ENCODE measurements around the gene DHX35. TPM values are rescaled to one million over a fixed set of nuclear protein-coding genes. Genes with fewer than 3 reads are reported as not detected.

The DHX35 gene
- total RNA-seq, 1 donor from 2014 or later, result 9.5 TPM

DNA sequence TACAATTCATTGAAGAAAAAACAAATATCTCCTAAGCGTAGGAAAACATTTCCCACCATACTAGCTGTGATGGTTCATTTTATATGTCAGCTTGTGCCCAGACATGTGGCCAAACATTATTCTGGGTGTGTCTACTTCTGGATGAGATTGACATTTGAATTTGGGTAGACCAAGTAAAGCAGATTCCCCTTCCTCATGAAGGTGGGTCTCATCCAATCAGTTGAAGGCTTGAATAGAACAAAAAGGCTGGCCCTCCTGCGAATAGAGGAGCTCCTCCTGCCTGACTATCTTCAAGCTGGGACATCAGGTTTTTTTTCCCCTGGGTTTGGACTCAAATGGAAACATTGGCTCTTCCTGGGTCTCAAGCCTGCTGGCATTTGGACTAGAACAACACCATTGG lies 113.6 kb downstream of the DHX35 start:
- Mint-ChIP-seq H3K27me3 (peaks cover 28% of the 10 kb centered on the region), H3K4me1 (no peaks in the 10 kb centered on the region), H3K36me3 (ENCODE audit: low read depth) (no peaks in the 10 kb centered on the region), H3K9me3 (no peaks in the 10 kb centered on the region), H3K4me3 (no peak overlapping the region), H3K27ac (no peak overlapping the region)
- ATAC-seq (ENCODE audit: low read depth), result no peak
- CTCF ChIA-PET, result interaction anchor here (0.8 to 3.6 kb wide), 4 partner anchors 10 to 30 kb away, joined by 3 to 22 read pairs (median 4); no protein-coding TSS in a partner anchor
- intact Hi-C loops (cut with micrococcal nuclease), result no loop called here
- POLR2A ChIA-PET, result no interaction called here
- TF ChIP-seq, protein P1, sequence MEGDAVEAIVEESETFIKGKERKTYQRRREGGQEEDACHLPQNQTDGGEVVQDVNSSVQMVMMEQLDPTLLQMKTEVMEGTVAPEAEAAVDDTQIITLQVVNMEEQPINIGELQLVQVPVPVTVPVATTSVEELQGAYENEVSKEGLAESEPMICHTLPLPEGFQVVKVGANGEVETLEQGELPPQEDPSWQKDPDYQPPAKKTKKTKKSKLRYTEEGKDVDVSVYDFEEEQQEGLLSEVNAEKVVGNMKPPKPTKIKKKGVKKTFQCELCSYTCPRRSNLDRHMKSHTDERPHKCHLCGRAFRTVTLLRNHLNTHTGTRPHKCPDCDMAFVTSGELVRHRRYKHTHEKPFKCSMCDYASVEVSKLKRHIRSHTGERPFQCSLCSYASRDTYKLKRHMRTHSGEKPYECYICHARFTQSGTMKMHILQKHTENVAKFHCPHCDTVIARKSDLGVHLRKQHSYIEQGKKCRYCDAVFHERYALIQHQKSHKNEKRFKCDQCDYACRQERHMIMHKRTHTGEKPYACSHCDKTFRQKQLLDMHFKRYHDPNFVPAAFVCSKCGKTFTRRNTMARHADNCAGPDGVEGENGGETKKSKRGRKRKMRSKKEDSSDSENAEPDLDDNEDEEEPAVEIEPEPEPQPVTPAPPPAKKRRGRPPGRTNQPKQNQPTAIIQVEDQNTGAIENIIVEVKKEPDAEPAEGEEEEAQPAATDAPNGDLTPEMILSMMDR (IDR thresholded peaks at IDR 0.05), result no peak
- DNase-seq, result no peak

DNA sequence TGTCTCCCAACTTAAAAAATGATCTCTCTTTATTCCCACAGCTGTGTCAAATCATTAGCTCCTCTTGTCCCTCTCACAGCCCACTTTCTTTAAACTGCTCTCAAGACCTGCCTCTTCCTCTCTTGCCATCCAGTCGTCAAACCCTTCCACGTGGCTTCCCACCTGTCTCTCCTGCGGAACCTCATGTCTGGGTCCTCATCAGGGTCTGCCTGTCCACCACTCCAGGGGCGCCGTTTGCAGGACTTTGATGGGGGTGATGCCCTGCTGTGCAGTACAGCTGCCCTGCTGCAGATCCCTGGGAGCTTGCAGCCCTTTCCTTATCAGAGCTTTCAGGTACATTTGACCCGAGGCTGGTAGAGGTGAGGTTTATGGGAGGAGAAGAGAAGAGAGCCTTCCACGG lies 114.8 kb downstream of the DHX35 start:
- H3K9me3 Mint-ChIP-seq, result no peaks in the 10 kb centered on the region
- intact Hi-C loops (cut with micrococcal nuclease), result no loop called here
- no peak for ATAC-seq (ENCODE audit: low read depth)
- POLR2A ChIA-PET, result no interaction called here
- no peaks in the 10 kb centered on the region for H3K36me3 Mint-ChIP-seq (ENCODE audit: low read depth)
- CTCF ChIA-PET, result interaction anchor here (3.6 kb wide), 1 partner anchor 27 kb away, joined by 22 read pairs; no protein-coding TSS in a partner anchor
- no peak overlapping the region for H3K27ac Mint-ChIP-seq
- TF ChIP-seq, protein P1 (IDR thresholded peaks at IDR 0.05), result no peak
- H3K4me3 Mint-ChIP-seq, result no peak overlapping the region
- peaks cover 29% of the 10 kb centered on the region for H3K27me3 Mint-ChIP-seq
- DNase-seq, result no peak
- no peaks in the 10 kb centered on the region for H3K4me1 Mint-ChIP-seq

DNA sequence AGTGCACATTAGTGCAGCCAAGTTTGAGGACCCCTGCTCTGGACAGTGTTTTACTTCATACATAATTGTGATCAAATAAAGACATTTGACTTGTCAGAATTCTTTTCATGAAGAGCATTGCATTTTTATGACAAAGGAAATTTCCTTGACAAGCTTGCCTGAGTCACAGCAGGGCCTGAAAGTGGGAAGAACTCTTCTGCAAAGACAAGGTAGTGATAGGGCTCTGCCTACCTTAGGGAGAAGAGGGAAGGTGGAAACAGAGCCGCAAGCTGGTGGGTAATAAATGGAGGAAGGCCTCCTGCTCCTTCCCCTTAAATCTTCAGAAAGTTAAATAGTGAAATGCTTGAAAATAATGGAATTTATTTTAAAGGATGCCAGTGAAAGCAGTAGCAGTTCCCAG lies 118.2 kb downstream of the DHX35 start:
- TF ChIP-seq, protein P1 (IDR thresholded peaks at IDR 0.05), result no peak
- CTCF ChIA-PET, result interaction anchor here (1.1 to 6.2 kb wide), 4 partner anchors 11 to 35 kb away, joined by 3 to 101 read pairs (median 5); no protein-coding TSS in a partner anchor
- POLR2A ChIA-PET, result no interaction called here
- ATAC-seq (ENCODE audit: low read depth) (no peak), DNase-seq (no peak)
- Mint-ChIP-seq H3K4me3 (no peak overlapping the region), H3K36me3 (ENCODE audit: low read depth) (no peaks in the 10 kb centered on the region), H3K9me3 (peaks cover 2% of the 10 kb centered on the region), H3K27me3 (peaks cover 32% of the 10 kb centered on the region), H3K4me1 (no peaks in the 10 kb centered on the region), H3K27ac (no peak overlapping the region)
- intact Hi-C loops (cut with micrococcal nuclease), result no loop called here

DNA sequence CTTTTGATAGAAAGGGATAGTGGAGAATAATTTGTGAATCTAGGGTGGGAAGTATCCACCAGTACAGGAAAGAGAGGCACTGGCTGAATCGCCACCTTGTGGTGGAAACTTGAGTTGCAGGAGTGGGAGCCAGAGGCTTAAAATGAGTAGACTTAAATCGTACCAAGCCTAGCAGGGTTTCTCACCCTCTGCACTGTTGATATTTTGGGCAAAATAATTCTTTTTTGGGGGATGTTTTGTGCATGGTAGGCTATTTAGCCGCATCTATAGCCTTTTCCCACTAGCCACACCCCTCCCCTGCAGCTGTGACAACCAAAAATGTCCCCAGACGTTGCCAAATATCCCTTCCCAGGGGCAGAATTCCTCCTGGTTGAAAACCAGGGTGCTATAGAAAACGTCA lies 119.1 kb downstream of the DHX35 start:
- Mint-ChIP-seq H3K27ac (no peak overlapping the region), H3K9me3 (peaks cover 3% of the 10 kb centered on the region), H3K4me1 (no peaks in the 10 kb centered on the region), H3K4me3 (no peak overlapping the region), H3K36me3 (ENCODE audit: low read depth) (no peaks in the 10 kb centered on the region), H3K27me3 (peaks cover 32% of the 10 kb centered on the region)
- TF ChIP-seq, protein P1 (IDR thresholded peaks at IDR 0.05), result peak; percentile 87
- ChIA-PET CTCF (interaction anchor here (0.9 to 6.2 kb wide), 5 partner anchors 12 to 436 kb away, joined by 3 to 101 read pairs (median 5); no protein-coding TSS in a partner anchor), POLR2A (no interaction called here)
- peak; percentile 64 for DNase-seq
- intact Hi-C loops (cut with micrococcal nuclease), result loop anchor here (1.0 kb wide), 2 partner anchors 31 to 435 kb away; no protein-coding TSS in a partner anchor
- ATAC-seq (ENCODE audit: low read depth), result peak; percentile 86

DNA sequence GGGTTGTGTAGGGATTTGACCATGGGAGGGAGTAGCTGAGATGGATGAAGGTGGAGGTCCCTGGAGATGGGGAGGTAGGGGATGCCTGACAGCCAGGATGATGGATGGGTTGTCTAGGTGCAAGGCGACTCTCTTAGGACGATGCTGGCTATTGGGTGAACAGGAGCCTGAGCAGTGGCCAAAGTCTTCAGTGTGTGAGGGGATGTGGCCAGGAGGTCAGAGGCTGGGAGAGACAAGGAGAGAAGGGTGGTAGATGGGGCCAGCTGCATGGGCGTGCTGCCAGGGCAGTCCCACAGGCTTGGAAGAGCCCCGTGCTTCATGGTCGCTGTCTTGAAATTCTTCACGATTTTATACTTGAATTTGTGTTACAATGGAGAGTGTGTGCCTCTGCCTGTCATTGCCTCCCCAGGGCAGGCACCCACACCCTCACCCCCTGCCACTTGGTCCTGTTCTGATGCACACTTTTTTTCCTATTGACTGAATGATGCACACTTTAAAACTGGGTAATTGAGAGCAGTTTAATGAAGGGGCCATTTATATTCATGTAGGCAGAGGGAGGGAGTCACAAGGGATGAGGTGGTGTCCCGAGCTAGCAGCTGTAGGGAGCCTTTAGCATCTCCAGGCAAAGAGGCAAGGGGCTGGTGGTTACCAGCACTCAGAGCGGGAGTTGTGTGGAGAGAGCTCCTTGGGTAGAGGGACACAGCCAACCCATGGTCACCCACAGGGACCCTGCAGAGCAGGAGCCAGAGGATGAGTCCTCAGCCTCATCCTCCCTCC lies 120.7 kb downstream of the DHX35 start:
- POLR2A ChIA-PET, result no interaction called here
- H3K27me3 Mint-ChIP-seq, result peaks cover 24% of the 10 kb centered on the region

More for the DNA sequence above, 120.7 kb downstream of the DHX35 start:
- no peak for ATAC-seq (ENCODE audit: low read depth)
- peaks cover 3% of the 10 kb centered on the region for H3K9me3 Mint-ChIP-seq
- DNase-seq, result no peak
- no peaks in the 10 kb centered on the region for H3K36me3 Mint-ChIP-seq (ENCODE audit: low read depth)
- no peaks in the 10 kb centered on the region for H3K4me1 Mint-ChIP-seq
- no peak overlapping the region for H3K27ac Mint-ChIP-seq
- TF ChIP-seq, protein P1 (IDR thresholded peaks at IDR 0.05), result no peak
- CTCF ChIA-PET, result interaction anchor here (0.5 to 6.2 kb wide), 3 partner anchors 33 to 429 kb away, joined by 3 to 101 read pairs (median 3); no protein-coding TSS in a partner anchor
- intact Hi-C loops (cut with micrococcal nuclease), result no loop called here
- no peak overlapping the region for H3K4me3 Mint-ChIP-seq
